COLO668 (cell line): ENCODE measurements around the gene HIRA.
"Not testable (repeated sequence)": the region's sequence is repeated elsewhere in the genome, so short reads cannot be mapped to it uniquely, and the experiment has no call there.

Experiments used
- DNase-seq: peaks from one replicate; lab custom pipeline; 2025; ENCODE audit not compliant: unreplicated experiment; lab: John Stamatoyannopoulos, UW

Gene HIRA

DNA sequence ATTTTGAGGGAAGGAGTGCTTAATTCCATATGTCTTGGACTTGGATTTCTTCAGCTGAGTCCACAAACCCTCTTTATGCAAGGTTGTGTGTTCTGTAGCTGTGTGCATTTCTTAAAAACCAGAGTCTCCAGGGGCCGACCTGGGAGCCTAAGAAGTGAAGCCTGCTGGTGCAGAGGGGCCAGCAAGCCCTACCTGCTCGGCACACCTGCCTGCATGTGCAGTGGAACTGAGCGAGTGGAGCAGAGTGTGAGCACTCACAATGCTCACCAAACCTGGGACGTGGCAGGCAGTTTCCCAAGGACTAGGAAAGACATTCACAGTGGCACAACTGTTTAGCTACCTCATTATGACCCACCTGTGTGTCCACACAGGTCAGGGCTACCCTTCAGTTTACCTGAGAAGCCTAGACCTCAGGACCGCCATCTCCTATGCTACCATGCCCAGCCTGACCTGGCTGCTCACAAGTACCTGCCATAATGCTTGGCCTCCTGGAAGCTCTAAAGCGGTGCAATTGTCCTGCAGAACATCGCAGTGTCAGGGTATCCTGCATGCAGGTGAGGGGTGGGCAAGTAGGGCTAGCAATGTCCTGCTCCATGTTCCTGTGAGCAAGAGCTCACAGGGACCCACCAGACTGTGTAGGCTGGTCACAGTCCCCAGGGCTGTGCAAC, 12.1 kb upstream of the HIRA start:
- DNase-seq, result no peak

DNA sequence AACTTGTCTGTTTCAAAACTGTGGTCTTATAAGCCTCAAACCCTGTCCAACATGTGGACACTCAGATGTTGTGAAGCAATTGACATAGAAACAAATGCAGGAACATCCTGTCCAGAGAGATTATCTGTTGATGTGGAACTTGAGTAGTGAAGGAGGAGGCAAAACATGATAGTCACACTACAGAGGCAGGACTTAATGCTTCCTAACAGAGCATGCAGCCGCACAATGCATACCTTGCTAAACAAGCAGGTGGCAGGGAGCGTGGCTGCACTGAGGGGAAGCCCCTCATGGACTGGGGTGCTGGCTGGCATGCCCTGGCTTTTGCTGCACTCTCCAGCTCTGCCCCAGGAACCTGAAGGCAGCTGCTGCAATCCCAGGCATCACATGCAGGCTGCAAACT, 10.6 kb upstream of the HIRA start:
- DNase-seq, result no peak

DNA sequence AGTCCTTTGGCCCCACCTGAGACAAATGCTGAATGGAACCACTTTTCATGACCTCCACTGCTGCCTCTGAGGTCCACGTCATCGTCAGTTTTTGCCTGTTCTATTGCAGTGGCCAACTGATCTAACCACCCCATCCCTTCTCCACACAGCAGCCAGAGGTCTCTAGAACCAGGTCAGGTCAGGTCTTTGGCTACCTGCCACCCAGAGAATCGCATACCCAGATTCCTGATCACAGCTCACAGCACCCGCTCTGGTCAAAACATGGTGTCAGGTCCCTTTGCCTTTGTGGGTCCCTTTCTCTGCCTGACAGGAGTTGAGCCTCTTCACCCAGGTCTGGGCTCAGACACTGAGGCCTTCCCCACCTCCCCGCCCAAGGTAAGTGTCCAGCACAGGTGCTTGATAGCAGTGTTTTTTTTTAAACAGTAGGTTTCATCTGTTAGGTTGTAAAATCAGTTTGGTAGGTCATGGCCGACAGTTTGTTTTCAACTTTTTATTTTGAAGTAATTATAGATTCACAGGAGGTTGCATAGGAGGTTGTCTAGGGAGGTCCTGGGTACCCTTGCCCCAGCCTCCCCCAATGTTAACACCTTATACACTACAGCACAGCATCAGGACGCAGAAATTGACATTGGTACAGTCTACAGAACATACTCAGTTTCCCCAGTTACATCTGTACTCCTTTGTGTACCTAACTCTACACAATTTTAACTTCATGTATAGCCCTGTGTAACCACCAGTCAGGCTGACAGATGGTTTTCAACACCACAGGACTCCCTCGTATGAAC, 9.1 kb upstream of the HIRA start:
- no peak for DNase-seq

DNA sequence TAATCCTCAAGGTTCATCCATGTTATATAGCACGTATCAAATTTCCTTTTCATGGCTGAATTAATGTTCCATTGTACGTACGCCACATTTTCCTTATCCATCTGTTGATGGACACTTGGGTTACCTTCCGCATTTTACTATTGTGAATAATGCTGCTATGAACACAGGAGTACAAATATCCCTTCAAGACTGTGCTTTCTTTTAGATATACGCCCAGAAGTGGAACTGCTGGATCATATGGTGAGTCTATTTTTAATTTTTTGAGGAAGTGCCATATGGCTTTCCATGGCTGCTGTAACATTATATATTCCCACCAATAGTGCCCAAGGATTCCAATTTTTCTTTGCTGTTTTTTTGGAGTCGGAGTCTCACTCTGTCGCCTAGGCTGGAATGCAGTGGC, 6.8 kb upstream of the HIRA start:
- DNase-seq, result no peak

DNA sequence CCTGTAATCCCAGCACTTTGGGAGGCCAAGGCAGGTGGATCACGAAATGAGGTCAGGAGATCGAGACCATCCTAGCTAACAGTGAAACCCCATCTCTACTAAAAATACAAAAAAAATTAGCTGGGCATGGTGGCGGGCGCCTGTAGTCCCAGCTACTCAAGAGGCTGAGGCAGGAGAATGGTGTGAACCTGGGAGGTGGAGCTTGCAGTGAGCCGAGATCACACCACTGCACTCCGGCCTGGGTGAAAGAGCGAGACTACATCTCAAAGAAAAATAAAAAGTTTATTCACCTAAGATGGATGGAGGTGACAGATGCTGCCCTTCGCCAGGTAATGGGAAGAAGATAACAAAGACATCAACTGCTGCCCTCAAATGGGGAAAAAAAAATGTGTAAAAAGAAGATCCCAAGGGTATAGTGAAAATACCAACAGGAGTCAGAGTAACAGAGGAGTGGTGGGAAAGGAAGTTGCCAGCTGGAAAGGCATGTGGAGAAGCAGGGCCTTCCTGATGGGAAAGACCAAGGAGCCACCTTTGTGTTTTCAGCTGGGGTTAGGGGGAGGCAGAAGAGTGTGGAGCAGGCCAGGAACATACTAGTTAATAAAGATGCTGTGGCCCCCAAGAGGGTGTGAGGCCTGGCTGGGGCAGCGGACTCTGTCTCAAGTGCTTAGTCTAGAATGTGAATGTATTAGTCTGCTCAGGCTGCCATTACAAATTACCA, 5.1 kb upstream of the HIRA start:
- not testable (repeated sequence) for DNase-seq

DNA sequence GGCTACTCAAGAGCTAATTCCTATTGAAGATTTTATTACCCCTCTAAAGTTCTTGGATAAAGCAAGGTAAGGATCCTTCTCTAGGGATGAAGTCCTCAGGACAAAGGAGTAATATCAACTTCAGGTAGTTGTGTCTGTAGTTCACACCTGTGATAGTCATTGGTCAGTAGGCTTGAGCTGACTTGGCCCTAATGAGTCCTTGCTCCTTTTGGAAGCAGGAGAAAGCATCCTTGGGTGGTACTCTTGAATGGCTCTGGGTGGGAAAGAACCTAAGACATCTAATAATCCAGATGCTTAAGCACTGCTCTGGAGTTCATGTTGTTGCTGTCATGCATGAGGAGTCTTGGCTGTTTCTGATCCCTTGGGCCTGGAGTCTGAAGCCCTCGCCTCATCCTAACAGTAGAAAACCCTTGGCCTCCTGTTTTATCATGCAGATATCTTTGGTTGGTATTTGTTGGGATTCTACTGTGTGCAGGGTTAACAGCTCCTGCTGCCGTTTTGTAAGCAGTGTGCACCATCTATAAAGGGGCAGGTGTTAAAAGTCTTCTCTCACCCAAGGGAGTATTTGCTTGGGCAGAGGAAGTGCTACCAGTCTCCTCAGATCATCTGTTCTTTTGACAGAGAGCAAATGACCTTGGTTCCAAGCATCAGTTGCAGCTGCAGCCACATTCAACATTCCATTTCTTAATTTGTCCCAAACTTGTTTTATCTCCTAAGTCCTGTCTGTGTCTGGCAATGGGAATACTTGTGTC, 3.5 kb upstream of the HIRA start:
- DNase-seq, result no peak

DNA sequence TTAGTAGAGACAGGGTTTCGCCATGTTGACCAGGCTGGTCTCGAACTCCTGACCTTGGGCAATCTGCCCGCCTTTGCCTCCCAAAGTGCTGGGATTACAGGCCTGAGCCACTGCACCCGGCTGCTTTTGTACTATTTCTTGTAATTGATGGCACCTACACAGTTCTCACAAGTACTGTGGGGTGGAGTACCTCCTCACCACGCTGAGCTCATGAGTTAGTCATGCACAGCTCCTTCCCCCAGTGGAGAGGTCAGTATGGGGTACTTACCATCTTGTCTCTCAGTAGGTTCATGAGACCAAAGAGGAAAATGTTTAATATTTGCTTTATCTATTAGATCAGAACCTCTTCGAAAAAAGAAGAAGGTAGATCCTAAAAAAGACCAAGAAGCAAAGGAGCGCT, 2.9 kb upstream of the HIRA start:
- DNase-seq, result no peak

- DNase-seq, result peak; percentile 97
Observed at GRCh38 chr22:19432133-19432851, 759 bp upstream of the HIRA start, which contains the start of gene MRPL40. Gene MRPL40 (plus strand): TSS chr22:19432545. CDS start chr22:19432555, 10 bp downstream.

DNA sequence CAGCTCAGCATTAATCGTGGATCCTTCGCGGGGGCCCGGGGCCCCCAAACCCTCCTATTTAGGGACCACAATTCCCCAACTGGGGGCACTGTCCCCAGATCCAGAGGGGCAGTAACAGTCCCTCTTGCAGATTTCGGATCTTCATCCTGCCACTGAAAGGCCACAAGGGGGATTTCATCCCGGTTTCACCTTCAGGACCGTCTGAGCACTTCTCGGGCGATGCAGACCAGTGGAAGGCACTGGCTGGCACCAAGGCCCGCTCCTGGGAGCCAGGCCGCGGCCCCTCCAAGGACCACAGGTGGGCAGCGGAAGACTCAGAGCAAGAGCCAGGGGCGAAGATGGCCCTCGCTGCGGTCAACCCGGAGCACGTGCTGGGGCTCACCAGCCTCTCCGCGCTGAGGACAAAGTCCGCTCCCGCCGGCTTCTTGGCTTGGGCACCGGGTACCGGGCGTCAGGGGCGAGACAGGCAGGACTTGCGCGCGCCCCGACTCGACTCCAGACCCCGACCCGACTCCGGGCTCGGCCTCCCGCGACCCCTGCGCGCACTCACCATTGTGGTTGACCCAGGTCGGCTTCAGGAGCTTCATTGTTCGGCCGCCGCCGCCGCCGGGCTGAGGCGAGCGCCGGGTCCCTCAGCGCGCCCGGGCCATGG, 517 bp downstream of the HIRA start:
- peak; percentile 67 for DNase-seq

DNA sequence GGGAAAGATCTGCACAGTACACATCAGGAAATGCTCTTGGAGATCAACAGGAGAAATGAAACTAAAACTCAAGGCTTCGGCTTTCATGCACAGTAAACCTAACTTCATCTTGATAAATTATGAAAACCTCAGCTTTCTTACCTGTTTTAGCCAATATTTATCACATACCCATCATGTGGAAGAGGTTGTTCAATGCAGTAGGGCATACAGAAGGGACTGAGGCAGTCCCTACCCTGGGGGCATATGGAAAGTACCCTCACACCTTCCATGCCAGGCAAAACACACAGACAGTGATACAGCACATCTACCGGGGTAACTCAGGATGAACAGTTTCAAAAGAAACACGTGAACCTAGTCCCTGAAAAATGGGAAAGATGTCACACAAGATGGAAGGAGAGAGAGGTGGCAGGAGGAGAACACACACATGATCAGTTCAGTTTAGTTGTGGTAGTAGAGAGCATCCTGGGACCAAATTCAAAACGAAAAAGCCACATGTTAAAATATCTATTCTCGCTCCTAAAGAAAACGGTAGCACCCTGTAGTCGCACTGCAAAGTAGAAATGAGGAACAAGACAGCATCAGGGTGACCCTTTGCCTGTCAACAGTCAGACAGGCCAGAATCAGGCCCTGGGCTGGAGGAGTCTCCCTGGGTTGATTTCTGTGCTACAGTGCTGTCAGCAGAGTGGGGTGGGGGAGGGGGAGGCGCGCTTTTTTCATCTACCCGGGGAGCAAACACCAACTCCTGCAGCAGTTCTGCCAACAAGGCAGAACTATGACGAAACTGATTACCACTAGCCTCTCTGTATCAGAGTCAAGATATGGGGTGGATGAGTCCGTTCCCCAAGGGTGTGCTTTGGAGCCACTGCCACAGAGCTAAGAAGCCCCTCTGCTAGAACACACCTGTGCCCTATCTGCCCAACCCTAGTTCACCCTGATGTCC, 1.3 kb downstream of the HIRA start:
- DNase-seq, result peak; percentile 48

DNA sequence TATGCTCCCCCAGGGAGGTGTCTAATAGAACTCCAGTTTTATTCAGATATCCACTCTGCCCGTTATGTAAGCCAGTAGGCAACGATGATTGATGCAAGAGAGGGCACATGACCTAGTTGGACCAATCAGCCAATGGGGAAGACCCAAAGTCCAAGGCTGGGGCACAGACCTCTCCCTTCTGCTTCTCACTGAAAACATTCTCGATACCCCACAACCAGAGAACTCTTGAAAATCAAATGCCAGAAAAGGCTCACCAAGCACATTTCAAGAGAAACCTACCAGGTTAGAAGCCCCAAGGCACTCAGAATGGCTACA, 7.4 kb downstream of the HIRA start:
- no peak for DNase-seq

DNA sequence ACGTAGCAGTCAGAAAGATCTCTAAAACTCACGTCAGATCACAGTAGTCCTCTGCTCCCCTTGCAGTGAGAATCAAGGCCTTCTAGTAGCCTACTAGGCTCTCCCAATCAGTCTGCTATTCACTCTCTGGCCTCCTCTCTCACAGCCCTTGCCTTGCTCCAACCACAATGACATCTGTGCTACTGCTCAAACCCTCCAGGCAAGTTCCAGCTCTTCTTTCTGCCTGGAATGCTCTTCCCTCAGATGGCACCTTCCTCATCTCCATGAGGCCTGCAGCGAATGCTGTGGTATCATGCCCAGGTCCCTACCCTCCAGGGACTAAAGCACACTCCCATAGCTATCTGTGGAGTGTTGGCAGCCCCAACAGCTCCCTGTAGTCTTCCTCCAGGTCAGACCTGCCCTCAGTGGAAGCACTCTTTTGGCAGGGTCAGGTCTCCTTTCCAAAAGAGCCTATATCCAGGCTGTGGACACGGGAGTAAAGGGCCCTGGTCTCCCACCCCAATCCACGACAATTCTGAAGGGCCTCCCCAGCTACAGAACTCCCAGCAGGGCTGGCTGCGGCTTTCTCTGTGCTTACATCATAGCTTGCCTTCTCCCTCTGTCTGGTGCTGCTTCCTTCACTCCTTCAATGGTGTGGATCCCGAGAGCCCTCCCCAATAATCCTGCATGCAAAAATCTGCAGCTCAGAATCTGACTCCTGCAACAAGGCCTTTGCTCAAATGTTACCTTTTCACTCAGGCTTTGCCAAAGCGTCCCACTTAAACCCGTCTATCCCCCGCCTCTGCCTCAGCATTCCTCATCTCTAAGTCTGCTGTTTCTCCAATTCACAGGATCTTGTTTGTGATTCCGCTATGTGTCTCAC, 8.9 kb downstream of the HIRA start:
- no peak for DNase-seq

GRCh38 chr22:19420321-19420720, 11.2 kb downstream of the HIRA start:
- DNase-seq, result no peak

GRCh38 chr22:19419464-19420178, 11.9 kb downstream of the HIRA start:
- no peak for DNase-seq

GRCh38 chr22:19419086-19419463, 12.5 kb downstream of the HIRA start:
- no peak for DNase-seq

GRCh38 chr22:19412923-19413322, 18.6 kb downstream of the HIRA start:
- no peak for DNase-seq

DNA sequence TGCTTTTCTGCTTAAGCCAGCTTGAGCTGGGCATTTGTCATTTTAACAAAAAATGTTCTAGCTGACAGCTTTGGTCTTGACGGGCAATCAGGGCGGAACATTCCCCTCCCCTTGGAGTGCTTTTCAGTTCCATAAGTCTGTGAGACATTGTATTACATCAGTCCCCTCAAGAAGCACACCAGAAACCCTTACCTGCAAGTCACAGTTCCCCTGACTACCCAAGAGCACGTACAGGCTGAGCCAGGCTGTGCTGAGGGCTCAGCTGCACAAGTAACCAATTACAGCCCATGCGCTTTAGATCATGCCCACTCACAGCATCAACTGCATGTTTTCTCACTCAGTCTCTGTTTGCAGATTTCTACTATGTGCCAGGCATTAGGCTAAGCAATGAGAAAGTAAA, 19.1 kb downstream of the HIRA start:
- DNase-seq, result no peak

- DNase-seq, result no peak
Observed at GRCh38 chr22:19411690-19412045, 19.9 kb downstream of the HIRA start.
